ENCODE results near the gene GPC5. TPM values are rescaled to one million over a fixed set of nuclear protein-coding genes. Genes with fewer than 3 reads are reported as not detected.

The GPC5 gene
- total and polyA plus RNA-seq, 2 donors (not counting 3 experiments of a cell fraction or from before 2014, with no cell fraction given) = 0.59 to 0.97 TPM

GRCh38 chr13:91988331-91988730 is 589.9 kb downstream of the GPC5 start:
- POLR2A ChIA-PET = no interaction called here
- dilution Hi-C loops (cut with MboI; ENCODE audit: extremely low pct_ligation_motif_present, low sequenced_read_pairs) = no loop called here
- H3K4me2 ChIP-seq (ENCODE audit: insufficient read depth, low read length) = no peak overlapping the region
- no peaks in the 10 kb centered on the region for H3K9me3 ChIP-seq (replicated peaks; ENCODE audit: control insufficient read depth, insufficient read depth, low read length)
- no peak overlapping the region for H2AFZ ChIP-seq (ENCODE audit: low read depth, low read length)
- no peaks in the 10 kb centered on the region for H3K36me3 ChIP-seq (ENCODE audit: control insufficient read depth in 2 of 2, extremely low read depth in 1 of 2, insufficient read depth in 2 of 2, low read length in 2 of 2)
- TF ChIP-seq GATA2 (IDR thresholded peaks at IDR 0.05; ENCODE audit: insufficient read depth, insufficient read length, low read depth, low read length) (no peak), FOS (IDR thresholded peaks at IDR 0.05; ENCODE audit: borderline replicate concordance, insufficient read depth, low read length) (no peak), POLR2AphosphoS5 (IDR thresholded peaks at IDR 0.05; ENCODE audit: insufficient read depth, low read depth, low read length) (no peak), CTCF (IDR thresholded peaks at IDR 0.05; ENCODE audit: extremely low read depth in 1 of 2, insufficient read depth in 1 of 2, low read depth in 1 of 2, low read length in 2 of 2) (no peak), MYC (IDR thresholded peaks at IDR 0.05; ENCODE audit: low read depth, low read length) (no peak), MAX (IDR thresholded peaks at IDR 0.05; ENCODE audit: insufficient read depth, insufficient read length) (no peak), JUN (IDR thresholded peaks at IDR 0.05; ENCODE audit: borderline replicate concordance, insufficient read depth, insufficient read length, low read depth) (no peak), POLR2A (IDR thresholded peaks at IDR 0.05; ENCODE audit: low read depth, low read length) (no peak), EZH2 (IDR thresholded peaks at IDR 0.05; ENCODE audit: borderline replicate concordance, low read depth, low read length, severe bottlenecking) (no peak)
- no peak for DNase-seq (ENCODE audit: low read depth, low spot score)
- no peaks in the 10 kb centered on the region for H3K4me1 ChIP-seq (ENCODE audit: control insufficient read depth, extremely low read depth, insufficient read depth, low read length)
- no peak for FAIRE-seq
- CTCF ChIA-PET = no interaction called here
- no peak overlapping the region for H3K9ac ChIP-seq (replicated peaks; ENCODE audit: extremely low read depth, insufficient read depth, low read length)
- no peak overlapping the region for H3K27ac ChIP-seq (ENCODE audit: insufficient read depth, low read depth, low read length)
- no peaks in the 10 kb centered on the region for H3K9me1 ChIP-seq (replicated peaks; ENCODE audit: control insufficient read depth, extremely low read depth, insufficient read depth, low read length)
- no peaks in the 10 kb centered on the region for H4K20me1 ChIP-seq (replicated peaks; ENCODE audit: control insufficient read depth, extremely low read depth, insufficient read depth, low read length)
- H3K79me2 ChIP-seq (ENCODE audit: control insufficient read depth, insufficient read depth, low read length) = no peaks in the 10 kb centered on the region
- BruUV-seq (replicated peaks) = no TSS peak
- no peaks in the 10 kb centered on the region for H3K27me3 ChIP-seq (ENCODE audit: control insufficient read depth in 2 of 2, insufficient read depth in 2 of 2, low read length in 2 of 2)
- intact Hi-C loops (cut with micrococcal nuclease) = no loop called here
- no peak overlapping the region for H3K4me3 ChIP-seq (replicated peaks in 1 of 3; ENCODE audit: insufficient read depth in 1 of 3, low read depth in 1 of 3, low read length in 3 of 3)

Measured in endothelial cell of umbilical vein (primary cell).